ENCODE results near the gene SLC6A11.

- TF ChIP-seq CTCF (IDR thresholded peaks at IDR 0.05) (no peak), POLR2A (IDR thresholded peaks at IDR 0.05) (no peak)
Observed at GRCh38 chr3:10941972-10942371, 125.9 kb downstream of the SLC6A11 start.

Data from lower leg skin (tissue), 3 donors.